ENCODE measurements around the gene TBC1D10A. TPM values are rescaled to one million over a fixed set of nuclear protein-coding genes. Genes with fewer than 3 reads are reported as not detected.

The TBC1D10A gene
- total RNA-seq, 1 experiment from 2014 or later: 18.6 TPM

DNA sequence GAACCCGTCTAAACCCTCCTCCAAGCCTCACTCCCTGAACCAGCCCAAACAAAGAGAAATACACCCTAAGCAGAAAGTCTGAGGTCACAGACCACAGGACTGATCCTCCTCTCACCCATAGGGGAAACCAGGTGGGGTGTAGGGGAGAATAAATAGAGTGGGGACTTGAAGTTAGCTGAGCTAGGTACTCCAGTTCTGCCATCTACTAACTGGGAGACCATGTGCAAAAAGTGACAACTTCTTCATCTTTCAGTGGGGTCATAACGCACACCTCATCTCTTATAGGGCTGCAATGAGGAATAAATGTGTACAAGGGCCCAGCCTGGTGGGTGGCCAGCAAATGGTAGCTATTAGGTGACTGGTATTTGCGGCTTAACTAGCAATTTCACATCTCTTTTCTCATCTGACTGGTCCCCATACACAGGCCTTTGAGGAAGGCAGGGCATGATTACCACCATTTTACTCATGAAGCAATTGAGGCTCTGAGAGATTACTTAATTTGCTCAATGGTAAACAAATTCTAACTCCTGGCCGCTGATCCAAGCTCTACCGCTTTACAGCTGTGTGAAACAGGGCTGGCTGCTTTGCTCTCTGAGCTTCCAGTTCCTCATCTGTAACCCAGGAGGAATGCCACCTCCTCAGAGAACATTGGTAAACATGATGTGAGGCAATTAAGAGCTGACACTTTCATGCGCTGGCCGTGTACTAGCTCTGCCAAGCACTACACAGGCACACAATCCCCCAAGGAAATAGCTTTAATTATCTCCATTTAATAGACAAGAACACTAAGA lies 16.6 kb downstream of the TBC1D10A start:
- Histone ChIP-seq H4K20me1 (ENCODE audit: insufficient read depth) (no peaks in the 10 kb centered on the region), H2AFZ (ENCODE audit: low read depth, low read length, poor library complexity, severe bottlenecking) (no peak overlapping the region), H3K9me3 (ENCODE audit: control insufficient read depth in 1 of 2, insufficient read depth in 1 of 2, low read depth in 1 of 2, low read length in 2 of 2) (no peaks in the 10 kb centered on the region), H3K27me3 (ENCODE audit: insufficient read depth, low read length) (no peaks in the 10 kb centered on the region), H3K79me2 (ENCODE audit: insufficient read depth, low read length) (peaks cover 8% of the 10 kb centered on the region; the same call in 1 of the 2 replicates), H3K27ac (ENCODE audit: low read depth, low read length) (no peak overlapping the region), H3K4me3 (replicated peaks in 1 of 2; ENCODE audit: low read depth in 1 of 2, low read length in 2 of 2) (no peak overlapping the region), H3K9ac (ENCODE audit: low read length) (no peak overlapping the region), H3K4me1 (ENCODE audit: control insufficient read depth in 1 of 2, insufficient read depth in 2 of 2, low read length in 2 of 2) (peaks cover 56 to 94% of the 10 kb centered on the region in 2 experiments), H3K36me3 (ENCODE audit: control insufficient read depth in 1 of 2, insufficient read depth in 2 of 2, low read length in 2 of 2) (no peaks in the 10 kb centered on the region), H3K4me2 (ENCODE audit: low read length) (no peak overlapping the region), H3K9me2 (ENCODE audit: insufficient read depth) (no peaks in the 10 kb centered on the region)
- ChIA-PET RAD21 (ENCODE audit: low non-redundant PET in 1 of 2, low total read pairs in 2 of 2, uncharacterized antibody in 2 of 2, unreplicated experiment in 2 of 2) (no interaction called here), POLR2A (no interaction called here), CTCF (no interaction called here)
- intact Hi-C loops (cut with micrococcal nuclease): no loop called here
- no peak for DNase-seq (ENCODE audit: low read depth, low spot score)
- BruUV-seq (replicated peaks): no TSS peak
- ATAC-seq: no peak
- TF ChIP-seq POLR2A (IDR thresholded peaks at IDR 0.05; ENCODE audit: borderline replicate concordance, extremely low read depth, insufficient read depth, insufficient read length) (no peak), JUND (IDR thresholded peaks at IDR 0.05) (no peak), CEBPB (IDR thresholded peaks at IDR 0.05; ENCODE audit: low read depth) (no peak), ZFX (IDR thresholded peaks at IDR 0.05) (no peak), SP1 (IDR thresholded peaks at IDR 0.05; ENCODE audit: low read depth) (no peak), ZNF274 (IDR thresholded peaks at IDR 0.05; ENCODE audit: low read depth, low read length) (no peak)
- TF ChIP-seq, protein P1, sequence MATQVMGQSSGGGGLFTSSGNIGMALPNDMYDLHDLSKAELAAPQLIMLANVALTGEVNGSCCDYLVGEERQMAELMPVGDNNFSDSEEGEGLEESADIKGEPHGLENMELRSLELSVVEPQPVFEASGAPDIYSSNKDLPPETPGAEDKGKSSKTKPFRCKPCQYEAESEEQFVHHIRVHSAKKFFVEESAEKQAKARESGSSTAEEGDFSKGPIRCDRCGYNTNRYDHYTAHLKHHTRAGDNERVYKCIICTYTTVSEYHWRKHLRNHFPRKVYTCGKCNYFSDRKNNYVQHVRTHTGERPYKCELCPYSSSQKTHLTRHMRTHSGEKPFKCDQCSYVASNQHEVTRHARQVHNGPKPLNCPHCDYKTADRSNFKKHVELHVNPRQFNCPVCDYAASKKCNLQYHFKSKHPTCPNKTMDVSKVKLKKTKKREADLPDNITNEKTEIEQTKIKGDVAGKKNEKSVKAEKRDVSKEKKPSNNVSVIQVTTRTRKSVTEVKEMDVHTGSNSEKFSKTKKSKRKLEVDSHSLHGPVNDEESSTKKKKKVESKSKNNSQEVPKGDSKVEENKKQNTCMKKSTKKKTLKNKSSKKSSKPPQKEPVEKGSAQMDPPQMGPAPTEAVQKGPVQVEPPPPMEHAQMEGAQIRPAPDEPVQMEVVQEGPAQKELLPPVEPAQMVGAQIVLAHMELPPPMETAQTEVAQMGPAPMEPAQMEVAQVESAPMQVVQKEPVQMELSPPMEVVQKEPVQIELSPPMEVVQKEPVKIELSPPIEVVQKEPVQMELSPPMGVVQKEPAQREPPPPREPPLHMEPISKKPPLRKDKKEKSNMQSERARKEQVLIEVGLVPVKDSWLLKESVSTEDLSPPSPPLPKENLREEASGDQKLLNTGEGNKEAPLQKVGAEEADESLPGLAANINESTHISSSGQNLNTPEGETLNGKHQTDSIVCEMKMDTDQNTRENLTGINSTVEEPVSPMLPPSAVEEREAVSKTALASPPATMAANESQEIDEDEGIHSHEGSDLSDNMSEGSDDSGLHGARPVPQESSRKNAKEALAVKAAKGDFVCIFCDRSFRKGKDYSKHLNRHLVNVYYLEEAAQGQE (IDR thresholded peaks at IDR 0.05; ENCODE audit: low read depth): no peak
- TF ChIP-seq, protein P2, sequence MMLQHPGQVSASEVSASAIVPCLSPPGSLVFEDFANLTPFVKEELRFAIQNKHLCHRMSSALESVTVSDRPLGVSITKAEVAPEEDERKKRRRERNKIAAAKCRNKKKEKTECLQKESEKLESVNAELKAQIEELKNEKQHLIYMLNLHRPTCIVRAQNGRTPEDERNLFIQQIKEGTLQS (IDR thresholded peaks at IDR 0.05): no peak

All from HCT116 (cell line).